KG1 (cell line): Measurements from ENCODE around the gene MUC5AC.

Experiments
- DNase-seq: peaks from one replicate; lab custom pipeline; 2025; lab: John Stamatoyannopoulos, UW

Gene MUC5AC

GRCh38 chr11:1197431-1197885 lies 39.7 kb downstream of the MUC5AC start:
- DNase-seq, result no peak

GRCh38 chr11:1197886-1198560 lies 40.3 kb downstream of the MUC5AC start:
- DNase-seq, result no peak

- no peak for DNase-seq
Observed at GRCh38 chr11:1198561-1199240, 40.9 kb downstream of the MUC5AC start.

- DNase-seq, result no peak
Observed at GRCh38 chr11:1199241-1199750, 41.5 kb downstream of the MUC5AC start.

GRCh38 chr11:1199751-1200610 lies 42.2 kb downstream of the MUC5AC start:
- DNase-seq, result no peak

- no peak for DNase-seq
Observed at GRCh38 chr11:1200611-1201191, 42.9 kb downstream of the MUC5AC start.

GRCh38 chr11:1201395-1202153 lies 43.8 kb downstream of the MUC5AC start:
- no peak for DNase-seq

GRCh38 chr11:1202154-1202775 lies 44.5 kb downstream of the MUC5AC start:
- DNase-seq, result no peak

- DNase-seq, result peak; percentile 39
Observed at GRCh38 chr11:1202776-1203504, 45.2 kb downstream of the MUC5AC start.

GRCh38 chr11:1203505-1204271 lies 45.9 kb downstream of the MUC5AC start:
- DNase-seq, result no peak

- no peak for DNase-seq
Observed at GRCh38 chr11:1204381-1205101, 46.8 kb downstream of the MUC5AC start.

- DNase-seq, result no peak
Observed at GRCh38 chr11:1205121-1205986, 47.6 kb downstream of the MUC5AC start.

- DNase-seq, result no peak
Observed at GRCh38 chr11:1205987-1206331, 48.2 kb downstream of the MUC5AC start.

- DNase-seq, result no peak
Observed at GRCh38 chr11:1206391-1207271, 48.9 kb downstream of the MUC5AC start.

- no peak for DNase-seq
Observed at GRCh38 chr11:1207401-1208143, 49.8 kb downstream of the MUC5AC start.

GRCh38 chr11:1208144-1208393 lies 50.3 kb downstream of the MUC5AC start:
- no peak for DNase-seq
